Chondrocyte (in vitro differentiated cells): Measurements from ENCODE around the gene HSD11B1. TPM values are rescaled to one million over a fixed set of nuclear protein-coding genes. Genes with fewer than 3 reads are reported as not detected.

Experiments used
- DNase-seq: peaks from one replicate; pipeline ENCODE4 v3.0.0; 2021; ENCODE audit warnings: mixed read lengths, low spot score
- H3K27ac Mint-ChIP-seq: one replicate; pipeline ENCODE4 v1.8.0; 2021; ENCODE audit warnings: mild to moderate bottlenecking, moderate library complexity, mixed read lengths; ENCODE audit not compliant: unreplicated experiment
- H3K27me3 Mint-ChIP-seq: 2 replicates; pipeline ENCODE4 v1.8.0; 2021; ENCODE audit warnings: low read depth, mixed read lengths
- H3K36me3 Mint-ChIP-seq: 2 replicates; pipeline ENCODE4 v1.8.0; 2021; ENCODE audit warnings: low read depth, mixed read lengths
- H3K4me1 Mint-ChIP-seq: 2 replicates; pipeline ENCODE4 v1.8.0; 2021; ENCODE audit warnings: low read depth, mild to moderate bottlenecking, mixed read lengths
- H3K4me3 Mint-ChIP-seq: one replicate; pipeline ENCODE4 v1.8.0; 2021; ENCODE audit warnings: mild to moderate bottlenecking, moderate library complexity, mixed read lengths; ENCODE audit not compliant: unreplicated experiment
- H3K9me3 Mint-ChIP-seq: 2 replicates; pipeline ENCODE4 v1.8.0; 2021; ENCODE audit warnings: low read depth, mixed read lengths
- CTCF ChIP-seq: fragments of 200-600 bp; sonication (generic); IDR thresholded peaks from 2 replicates; pipeline ENCODE4 v1.5.0; 2021; ENCODE audit warnings: antibody characterized with exemption, mild to moderate bottlenecking, moderate library complexity
- total RNA-seq: library from RNA; stranded (reverse); gene quantifications from 3 replicates; pipeline ENCODE4 v1.2.1, GENCODE V29; 2021

Gene HSD11B1
- total RNA-seq, 1 donor from 2014 or later, result not detected

- Mint-ChIP-seq H3K27ac (no peak overlapping the region), H3K4me3 (peak overlapping the region; percentile 95)
- TF ChIP-seq CTCF, result no peak
Observed at GRCh38 chr1:209783386-209783785, 78.7 kb downstream of the HSD11B1 start.

More at GRCh38 chr1:209783386-209783785, 78.7 kb downstream of the HSD11B1 start:
- no peak for DNase-seq
- Mint-ChIP-seq H3K9me3 (peaks cover 2% of the 10 kb centered on the region), H3K36me3 (peaks cover 2% of the 10 kb centered on the region), H3K27me3 (peaks cover 24% of the 10 kb centered on the region), H3K4me1 (peaks cover 14% of the 10 kb centered on the region)

Other genes starting within 250 kb of the HSD11B1 start
- gene CAMK1G, start 121.1 kb upstream of the HSD11B1 start, total RNA-seq, result not detected in 3 replicates
- 5.5 to 6.5 TPM (median 6.3 TPM) in 3 replicates for gene LAMB3, start 52.4 kb upstream of the HSD11B1 start, total RNA-seq
- gene G0S2, start 29.4 kb upstream of the HSD11B1 start, total RNA-seq, result 0.65 to 1.0 TPM (median 0.69 TPM) in 3 replicates
- not detected in 3 replicates for gene TRAF3IP3, start 51.2 kb downstream of the HSD11B1 start, total RNA-seq
- gene C1orf74, start 79.7 kb downstream of the HSD11B1 start, total RNA-seq, result 1.2 to 1.6 TPM (median 1.4 TPM) in 3 replicates
- 0.13 to 0.25 TPM in 2 of 3 replicates, not detected in the other for gene IRF6, start 101.3 kb downstream of the HSD11B1 start, total RNA-seq
- 5.5 to 7.4 TPM (median 6.4 TPM) in 3 replicates for gene UTP25, start 123.1 kb downstream of the HSD11B1 start, total RNA-seq
- 0.19 to 1.0 TPM (median 0.72 TPM) in 3 replicates for gene SYT14, start 233.4 kb downstream of the HSD11B1 start, total RNA-seq